ENCODE data around the gene SEPTIN1. TPM values are rescaled to one million over a fixed set of nuclear protein-coding genes. Genes with fewer than 3 reads are reported as not detected.

The SEPTIN1 gene
- total and polyA plus RNA-seq, 2 of the 13 experiments (the other 11 are each of a cell fraction or from before 2014, with no cell fraction given): 0.18 to 0.67 TPM

DNA sequence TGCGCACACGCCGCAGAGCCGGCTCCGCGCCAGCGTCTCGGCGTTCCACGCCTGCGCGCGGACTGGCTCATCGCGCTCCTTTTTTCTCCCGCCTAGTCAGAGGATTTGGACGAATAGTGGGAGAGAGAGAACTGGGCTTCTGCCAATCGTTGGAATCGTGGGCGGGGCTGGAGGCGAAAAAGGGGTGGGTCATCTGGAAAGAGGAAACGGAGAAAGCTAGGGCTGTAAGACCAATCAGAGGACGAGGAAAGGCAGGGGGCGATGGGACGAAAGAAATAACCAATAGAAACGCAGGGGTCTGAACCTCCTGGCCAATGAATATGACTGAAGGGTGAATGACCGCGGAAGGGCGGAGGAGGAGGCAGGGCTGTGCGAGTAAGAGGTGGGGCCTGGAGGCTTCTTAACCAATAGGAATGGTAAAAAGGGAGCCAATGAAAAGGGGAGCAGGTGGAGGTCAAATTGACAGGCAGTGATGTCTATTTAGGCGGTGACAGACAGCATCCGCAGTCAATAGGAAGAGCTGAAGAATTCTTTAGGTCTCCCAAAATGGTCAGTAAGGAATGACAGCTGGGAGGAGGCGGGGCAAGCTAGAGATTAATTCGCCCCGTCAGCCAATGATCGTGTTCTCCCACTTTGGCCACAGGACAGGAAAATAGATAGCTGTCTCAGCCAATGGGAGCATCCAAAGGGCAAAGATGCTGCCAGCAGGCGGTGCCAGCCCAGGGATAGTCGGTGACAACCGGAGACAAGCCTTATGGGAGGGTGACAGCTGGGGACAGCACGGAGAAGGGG is 11.7 kb downstream of the SEPTIN1 start, which contains the start of gene TBC1D10B (continued):
- TF ChIP-seq, protein P1, sequence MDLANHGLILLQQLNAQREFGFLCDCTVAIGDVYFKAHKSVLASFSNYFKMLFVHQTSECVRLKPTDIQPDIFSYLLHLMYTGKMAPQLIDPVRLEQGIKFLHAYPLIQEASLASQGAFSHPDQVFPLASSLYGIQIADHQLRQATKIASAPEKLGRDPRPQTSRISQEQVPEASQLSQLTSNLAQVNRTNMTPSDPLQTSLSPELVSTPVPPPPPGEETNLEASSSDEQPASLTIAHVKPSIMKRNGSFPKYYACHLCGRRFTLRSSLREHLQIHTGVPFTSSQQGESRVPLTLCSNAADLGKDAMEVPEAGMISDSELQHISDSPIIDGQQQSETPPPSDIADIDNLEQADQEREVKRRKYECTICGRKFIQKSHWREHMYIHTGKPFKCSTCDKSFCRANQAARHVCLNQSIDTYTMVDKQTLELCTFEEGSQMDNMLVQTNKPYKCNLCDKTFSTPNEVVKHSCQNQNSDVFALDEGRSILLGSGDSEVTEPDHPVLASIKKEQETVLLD (CRISPR knock-in tag; IDR thresholded peaks at IDR 0.05; ENCODE audit: low read depth): no peak; the same call in 1 of the 2 replicates
- TF ChIP-seq, protein P2, sequence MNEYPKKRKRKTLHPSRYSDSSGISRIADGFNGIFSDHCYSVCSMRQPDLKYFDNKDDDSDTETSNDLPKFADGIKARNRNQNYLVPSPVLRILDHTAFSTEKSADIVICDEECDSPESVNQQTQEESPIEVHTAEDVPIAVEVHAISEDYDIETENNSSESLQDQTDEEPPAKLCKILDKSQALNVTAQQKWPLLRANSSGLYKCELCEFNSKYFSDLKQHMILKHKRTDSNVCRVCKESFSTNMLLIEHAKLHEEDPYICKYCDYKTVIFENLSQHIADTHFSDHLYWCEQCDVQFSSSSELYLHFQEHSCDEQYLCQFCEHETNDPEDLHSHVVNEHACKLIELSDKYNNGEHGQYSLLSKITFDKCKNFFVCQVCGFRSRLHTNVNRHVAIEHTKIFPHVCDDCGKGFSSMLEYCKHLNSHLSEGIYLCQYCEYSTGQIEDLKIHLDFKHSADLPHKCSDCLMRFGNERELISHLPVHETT (CRISPR knock-in tag; conservative IDR thresholded peaks at IDR 0.05): peak; percentile 95
- TF ChIP-seq, protein P3, sequence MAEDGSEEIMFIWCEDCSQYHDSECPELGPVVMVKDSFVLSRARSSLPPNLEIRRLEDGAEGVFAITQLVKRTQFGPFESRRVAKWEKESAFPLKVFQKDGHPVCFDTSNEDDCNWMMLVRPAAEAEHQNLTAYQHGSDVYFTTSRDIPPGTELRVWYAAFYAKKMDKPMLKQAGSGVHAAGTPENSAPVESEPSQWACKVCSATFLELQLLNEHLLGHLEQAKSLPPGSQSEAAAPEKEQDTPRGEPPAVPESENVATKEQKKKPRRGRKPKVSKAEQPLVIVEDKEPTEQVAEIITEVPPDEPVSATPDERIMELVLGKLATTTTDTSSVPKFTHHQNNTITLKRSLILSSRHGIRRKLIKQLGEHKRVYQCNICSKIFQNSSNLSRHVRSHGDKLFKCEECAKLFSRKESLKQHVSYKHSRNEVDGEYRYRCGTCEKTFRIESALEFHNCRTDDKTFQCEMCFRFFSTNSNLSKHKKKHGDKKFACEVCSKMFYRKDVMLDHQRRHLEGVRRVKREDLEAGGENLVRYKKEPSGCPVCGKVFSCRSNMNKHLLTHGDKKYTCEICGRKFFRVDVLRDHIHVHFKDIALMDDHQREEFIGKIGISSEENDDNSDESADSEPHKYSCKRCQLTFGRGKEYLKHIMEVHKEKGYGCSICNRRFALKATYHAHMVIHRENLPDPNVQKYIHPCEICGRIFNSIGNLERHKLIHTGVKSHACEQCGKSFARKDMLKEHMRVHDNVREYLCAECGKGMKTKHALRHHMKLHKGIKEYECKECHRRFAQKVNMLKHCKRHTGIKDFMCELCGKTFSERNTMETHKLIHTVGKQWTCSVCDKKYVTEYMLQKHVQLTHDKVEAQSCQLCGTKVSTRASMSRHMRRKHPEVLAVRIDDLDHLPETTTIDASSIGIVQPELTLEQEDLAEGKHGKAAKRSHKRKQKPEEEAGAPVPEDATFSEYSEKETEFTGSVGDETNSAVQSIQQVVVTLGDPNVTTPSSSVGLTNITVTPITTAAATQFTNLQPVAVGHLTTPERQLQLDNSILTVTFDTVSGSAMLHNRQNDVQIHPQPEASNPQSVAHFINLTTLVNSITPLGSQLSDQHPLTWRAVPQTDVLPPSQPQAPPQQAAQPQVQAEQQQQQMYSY (CRISPR knock-in tag; IDR thresholded peaks at IDR 0.05): no peak
- TF ChIP-seq NFKB2 (CRISPR knock-in tag; IDR thresholded peaks at IDR 0.05; ENCODE audit: borderline replicate concordance) (no peak), ATF1 (CRISPR knock-in tag; IDR thresholded peaks at IDR 0.05) (peak; percentile 93), SOX6 (IDR thresholded peaks at IDR 0.05) (no peak), SOX6 (CRISPR knock-in tag; IDR thresholded peaks at IDR 0.05) (peak; percentile 19; the same call in 1 of the 2 replicates)
- TF ChIP-seq, protein P4, sequence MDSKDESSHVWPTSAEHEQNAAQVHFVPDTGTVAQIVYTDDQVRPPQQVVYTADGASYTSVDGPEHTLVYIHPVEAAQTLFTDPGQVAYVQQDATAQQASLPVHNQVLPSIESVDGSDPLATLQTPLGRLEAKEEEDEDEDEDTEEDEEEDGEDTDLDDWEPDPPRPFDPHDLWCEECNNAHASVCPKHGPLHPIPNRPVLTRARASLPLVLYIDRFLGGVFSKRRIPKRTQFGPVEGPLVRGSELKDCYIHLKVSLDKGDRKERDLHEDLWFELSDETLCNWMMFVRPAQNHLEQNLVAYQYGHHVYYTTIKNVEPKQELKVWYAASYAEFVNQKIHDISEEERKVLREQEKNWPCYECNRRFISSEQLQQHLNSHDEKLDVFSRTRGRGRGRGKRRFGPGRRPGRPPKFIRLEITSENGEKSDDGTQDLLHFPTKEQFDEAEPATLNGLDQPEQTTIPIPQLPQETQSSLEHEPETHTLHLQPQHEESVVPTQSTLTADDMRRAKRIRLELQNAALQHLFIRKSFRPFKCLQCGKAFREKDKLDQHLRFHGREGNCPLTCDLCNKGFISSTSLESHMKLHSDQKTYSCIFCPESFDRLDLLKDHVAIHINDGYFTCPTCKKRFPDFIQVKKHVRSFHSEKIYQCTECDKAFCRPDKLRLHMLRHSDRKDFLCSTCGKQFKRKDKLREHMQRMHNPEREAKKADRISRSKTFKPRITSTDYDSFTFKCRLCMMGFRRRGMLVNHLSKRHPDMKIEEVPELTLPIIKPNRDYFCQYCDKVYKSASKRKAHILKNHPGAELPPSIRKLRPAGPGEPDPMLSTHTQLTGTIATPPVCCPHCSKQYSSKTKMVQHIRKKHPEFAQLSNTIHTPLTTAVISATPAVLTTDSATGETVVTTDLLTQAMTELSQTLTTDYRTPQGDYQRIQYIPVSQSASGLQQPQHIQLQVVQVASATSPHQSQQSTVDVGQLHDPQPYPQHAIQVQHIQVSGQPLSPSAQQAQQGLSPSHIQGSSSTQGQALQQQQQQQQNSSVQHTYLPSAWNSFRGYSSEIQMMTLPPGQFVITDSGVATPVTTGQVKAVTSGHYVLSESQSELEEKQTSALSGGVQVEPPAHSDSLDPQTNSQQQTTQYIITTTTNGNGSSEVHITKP (CRISPR knock-in tag; IDR thresholded peaks at IDR 0.05; ENCODE audit: low read depth): 0 out of 2 replicates have a peak, but pooled peaks have one; percentile 69
- TF ChIP-seq, protein P5, sequence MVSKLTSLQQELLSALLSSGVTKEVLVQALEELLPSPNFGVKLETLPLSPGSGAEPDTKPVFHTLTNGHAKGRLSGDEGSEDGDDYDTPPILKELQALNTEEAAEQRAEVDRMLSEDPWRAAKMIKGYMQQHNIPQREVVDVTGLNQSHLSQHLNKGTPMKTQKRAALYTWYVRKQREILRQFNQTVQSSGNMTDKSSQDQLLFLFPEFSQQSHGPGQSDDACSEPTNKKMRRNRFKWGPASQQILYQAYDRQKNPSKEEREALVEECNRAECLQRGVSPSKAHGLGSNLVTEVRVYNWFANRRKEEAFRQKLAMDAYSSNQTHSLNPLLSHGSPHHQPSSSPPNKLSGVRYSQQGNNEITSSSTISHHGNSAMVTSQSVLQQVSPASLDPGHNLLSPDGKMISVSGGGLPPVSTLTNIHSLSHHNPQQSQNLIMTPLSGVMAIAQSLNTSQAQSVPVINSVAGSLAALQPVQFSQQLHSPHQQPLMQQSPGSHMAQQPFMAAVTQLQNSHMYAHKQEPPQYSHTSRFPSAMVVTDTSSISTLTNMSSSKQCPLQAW (CRISPR knock-in tag; IDR thresholded peaks at IDR 0.05): no peak; the same call in 1 of the 2 replicates
- TF ChIP-seq, protein P6, sequence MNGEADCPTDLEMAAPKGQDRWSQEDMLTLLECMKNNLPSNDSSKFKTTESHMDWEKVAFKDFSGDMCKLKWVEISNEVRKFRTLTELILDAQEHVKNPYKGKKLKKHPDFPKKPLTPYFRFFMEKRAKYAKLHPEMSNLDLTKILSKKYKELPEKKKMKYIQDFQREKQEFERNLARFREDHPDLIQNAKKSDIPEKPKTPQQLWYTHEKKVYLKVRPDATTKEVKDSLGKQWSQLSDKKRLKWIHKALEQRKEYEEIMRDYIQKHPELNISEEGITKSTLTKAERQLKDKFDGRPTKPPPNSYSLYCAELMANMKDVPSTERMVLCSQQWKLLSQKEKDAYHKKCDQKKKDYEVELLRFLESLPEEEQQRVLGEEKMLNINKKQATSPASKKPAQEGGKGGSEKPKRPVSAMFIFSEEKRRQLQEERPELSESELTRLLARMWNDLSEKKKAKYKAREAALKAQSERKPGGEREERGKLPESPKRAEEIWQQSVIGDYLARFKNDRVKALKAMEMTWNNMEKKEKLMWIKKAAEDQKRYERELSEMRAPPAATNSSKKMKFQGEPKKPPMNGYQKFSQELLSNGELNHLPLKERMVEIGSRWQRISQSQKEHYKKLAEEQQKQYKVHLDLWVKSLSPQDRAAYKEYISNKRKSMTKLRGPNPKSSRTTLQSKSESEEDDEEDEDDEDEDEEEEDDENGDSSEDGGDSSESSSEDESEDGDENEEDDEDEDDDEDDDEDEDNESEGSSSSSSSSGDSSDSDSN (CRISPR knock-in tag; IDR thresholded peaks at IDR 0.05): no peak
- TF ChIP-seq, protein P7, sequence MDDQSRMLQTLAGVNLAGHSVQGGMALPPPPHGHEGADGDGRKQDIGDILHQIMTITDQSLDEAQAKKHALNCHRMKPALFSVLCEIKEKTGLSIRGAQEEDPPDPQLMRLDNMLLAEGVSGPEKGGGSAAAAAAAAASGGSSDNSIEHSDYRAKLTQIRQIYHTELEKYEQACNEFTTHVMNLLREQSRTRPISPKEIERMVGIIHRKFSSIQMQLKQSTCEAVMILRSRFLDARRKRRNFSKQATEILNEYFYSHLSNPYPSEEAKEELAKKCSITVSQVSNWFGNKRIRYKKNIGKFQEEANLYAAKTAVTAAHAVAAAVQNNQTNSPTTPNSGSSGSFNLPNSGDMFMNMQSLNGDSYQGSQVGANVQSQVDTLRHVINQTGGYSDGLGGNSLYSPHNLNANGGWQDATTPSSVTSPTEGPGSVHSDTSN (CRISPR knock-in tag; IDR thresholded peaks at IDR 0.05; ENCODE audit: borderline replicate concordance): peak; percentile 92; the same call in 1 of the 2 replicates
